HG02884 (cell line): ENCODE data around the gene HECTD1.

Experiments used
- ATAC-seq: cut with Tn5 transposase; IDR thresholded peaks from one replicate; pipeline ENCODE4 v1.9.1; 2021; ENCODE audit warnings: mild to moderate bottlenecking, moderate library complexity; ENCODE audit not compliant: unreplicated experiment

HECTD1 gene

DNA sequence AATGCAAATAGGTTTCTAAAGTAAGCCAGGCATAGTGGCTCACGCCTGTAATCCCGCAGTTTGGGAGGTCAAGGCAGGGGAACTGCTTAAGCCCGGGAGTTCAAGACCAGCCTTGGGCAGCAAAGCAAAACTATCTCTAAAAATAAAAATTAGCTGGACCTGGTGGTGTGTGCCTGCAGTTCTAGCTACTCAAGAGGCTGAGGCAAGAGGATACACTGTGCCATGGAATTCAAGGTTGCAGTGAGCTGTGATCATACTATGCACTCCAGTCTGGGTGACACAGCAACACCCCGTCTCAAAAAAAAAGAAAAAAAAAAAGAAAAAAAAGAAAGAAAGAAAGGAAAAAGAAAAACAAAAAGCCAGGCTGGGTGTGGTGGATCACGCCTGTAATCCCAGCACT lies 46.3 kb downstream of the HECTD1 start:
- no peak for ATAC-seq

DNA sequence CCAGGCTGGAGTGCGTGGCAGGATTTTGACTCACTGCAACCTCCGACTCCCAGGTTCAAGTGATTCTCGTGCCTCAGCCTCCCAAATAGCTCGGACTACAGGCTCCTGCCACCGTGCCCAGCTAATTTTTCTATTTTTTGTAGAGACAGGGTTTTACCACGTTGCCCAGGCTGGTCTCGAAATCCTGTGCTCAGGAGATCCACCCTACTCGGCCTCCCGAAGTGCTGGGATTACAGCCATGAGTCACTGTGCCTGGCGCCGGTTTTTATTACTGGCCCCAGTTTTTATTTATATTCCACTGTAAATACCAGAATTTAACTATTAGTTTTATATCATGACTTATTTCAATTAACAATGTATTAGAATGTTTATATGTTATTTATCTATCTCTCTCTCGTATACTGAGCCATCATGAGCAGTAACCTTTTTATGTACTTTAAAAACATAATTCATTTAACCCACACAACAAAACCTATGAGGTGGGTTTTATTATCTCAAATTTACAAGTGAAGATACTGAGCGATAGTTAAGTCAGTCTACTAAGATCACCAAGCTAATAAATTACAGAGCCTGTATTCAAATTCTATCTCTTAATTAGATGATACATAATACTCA lies 47.8 kb downstream of the HECTD1 start:
- no peak for ATAC-seq

GRCh38 chr14:31154956-31155355 lies 52.6 kb downstream of the HECTD1 start:
- ATAC-seq = no peak

GRCh38 chr14:31142455-31143087 lies 65.0 kb downstream of the HECTD1 start:
- ATAC-seq = no peak

- no peak for ATAC-seq
Measured at GRCh38 chr14:31139301-31139847, 68.2 kb downstream of the HECTD1 start.

DNA sequence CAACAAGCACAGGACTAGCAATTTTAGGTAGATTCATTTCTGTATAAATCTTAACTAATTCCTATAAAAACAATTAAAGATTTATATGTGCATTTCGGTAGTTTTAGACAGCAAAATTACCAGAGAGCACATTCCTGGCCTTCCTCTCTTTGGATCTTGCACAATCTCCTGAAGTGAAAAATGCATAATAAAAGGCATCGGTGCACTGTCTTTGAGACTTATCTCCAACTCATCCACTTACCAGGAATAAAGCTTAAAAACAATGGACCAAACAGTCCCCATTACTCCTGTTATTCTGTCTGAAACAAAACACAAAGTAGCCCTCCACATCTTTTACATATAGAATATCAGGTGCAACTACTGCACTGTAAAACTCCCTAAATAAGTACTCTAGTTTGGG lies 69.3 kb downstream of the HECTD1 start:
- ATAC-seq = no peak

GRCh38 chr14:31137214-31137889 lies 70.2 kb downstream of the HECTD1 start:
- ATAC-seq = no peak

GRCh38 chr14:31133133-31133532 lies 74.5 kb downstream of the HECTD1 start:
- no peak for ATAC-seq

GRCh38 chr14:31128601-31129526 lies 78.7 kb downstream of the HECTD1 start:
- no peak for ATAC-seq

GRCh38 chr14:31127690-31128089 lies 79.9 kb downstream of the HECTD1 start:
- ATAC-seq = no peak

GRCh38 chr14:31126680-31127079 lies 80.9 kb downstream of the HECTD1 start:
- no peak for ATAC-seq

DNA sequence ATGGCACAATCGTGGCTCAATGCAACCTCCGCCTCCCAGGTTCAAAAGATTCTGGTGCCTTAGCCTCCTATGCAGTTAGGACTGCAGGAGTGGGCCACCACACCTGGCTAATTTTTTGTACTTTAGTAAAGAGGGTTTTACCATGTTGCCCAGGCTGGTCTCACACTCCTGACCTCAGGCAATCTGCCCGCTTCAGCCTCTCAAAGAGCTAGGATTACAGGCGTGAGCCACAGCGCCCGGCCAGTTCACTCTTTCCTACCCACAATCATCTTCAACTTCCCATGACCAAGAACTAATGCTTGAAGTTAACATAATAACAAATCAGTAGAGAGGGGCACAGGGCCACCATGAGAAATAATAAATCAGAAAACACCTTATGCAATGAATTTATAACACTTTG lies 82.4 kb downstream of the HECTD1 start:
- ATAC-seq = no peak

DNA sequence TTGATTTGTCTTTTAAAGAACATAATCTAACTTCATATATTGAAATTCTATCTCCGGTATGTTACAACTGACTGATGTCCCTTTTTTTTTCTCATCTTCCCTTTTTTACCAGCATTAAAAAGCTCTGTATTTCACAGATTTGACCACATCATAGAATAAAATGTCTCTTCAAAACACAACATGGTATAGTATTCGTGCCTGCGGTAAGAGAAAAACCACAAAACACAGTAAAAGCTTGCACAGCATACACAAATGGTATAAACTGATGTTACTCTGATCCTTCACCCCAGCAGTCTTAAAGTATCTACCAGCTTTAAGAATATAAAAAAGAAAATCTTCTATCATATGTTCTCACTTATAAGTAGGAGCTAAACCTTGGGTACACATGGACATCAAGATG lies 83.4 kb downstream of the HECTD1 start:
- ATAC-seq = no peak

DNA sequence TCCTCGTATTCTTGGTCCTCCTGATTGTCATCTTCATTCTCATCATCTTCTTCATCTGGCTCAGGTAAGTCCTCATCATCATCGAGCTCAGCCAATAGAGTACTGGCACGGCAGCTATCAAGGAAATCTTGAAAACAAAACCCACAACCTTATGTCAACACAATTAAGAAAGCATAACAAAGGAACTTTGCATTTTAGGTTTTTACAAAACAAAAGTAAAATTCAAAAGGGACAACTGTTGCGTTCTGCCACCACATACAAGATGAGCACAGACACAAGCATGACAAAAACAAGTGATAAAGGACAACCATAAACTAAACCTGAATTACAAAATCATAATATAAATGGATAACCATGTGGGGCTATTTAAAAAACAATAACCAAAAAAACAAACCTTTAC lies 84.7 kb downstream of the HECTD1 start:
- no peak for ATAC-seq

DNA sequence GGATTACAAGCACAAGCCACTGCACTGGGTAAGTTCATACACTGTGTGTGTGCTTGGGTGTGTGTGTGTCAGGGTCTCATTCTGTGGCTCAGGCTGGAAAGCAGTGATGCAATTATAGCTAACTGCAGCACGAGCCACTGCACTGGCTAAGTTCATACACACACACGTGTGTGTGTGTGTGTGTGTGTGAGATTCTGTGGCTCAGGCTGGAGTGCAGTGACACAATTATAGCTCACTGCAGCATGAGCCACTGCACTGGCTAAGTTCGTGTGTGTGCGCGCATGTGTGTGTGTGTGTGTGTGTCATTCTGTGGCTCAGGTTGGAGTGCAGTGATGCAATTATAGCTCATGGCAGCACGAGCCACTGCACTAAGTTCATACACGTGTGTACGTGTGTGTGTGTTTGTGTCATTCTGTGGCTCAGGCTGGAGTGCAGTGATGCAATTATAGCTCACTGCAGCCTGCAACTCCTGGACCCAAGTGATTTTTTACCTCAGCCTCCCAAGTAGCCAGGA lies 85.4 kb downstream of the HECTD1 start:
- no peak for ATAC-seq

DNA sequence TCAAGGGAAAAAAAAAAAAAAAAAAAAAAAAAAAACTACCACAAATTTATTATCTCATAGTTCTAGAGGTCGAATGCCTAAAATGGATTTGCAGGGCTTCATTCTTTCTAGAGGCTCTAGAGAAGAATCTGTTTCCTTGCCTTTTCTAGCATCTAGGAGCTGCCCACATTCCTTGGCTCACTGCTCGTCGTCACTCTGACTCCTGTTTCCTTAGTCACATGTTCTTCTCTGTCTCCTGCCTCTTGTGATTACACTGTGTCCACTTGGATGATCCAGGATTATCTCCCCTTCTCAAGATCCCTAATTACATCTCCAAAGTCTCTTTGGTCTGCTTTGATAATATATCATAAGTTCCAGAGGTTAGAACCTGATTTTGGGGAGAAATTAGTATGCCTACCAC lies 88.7 kb downstream of the HECTD1 start:
- no peak for ATAC-seq

- ATAC-seq = no peak
Measured at GRCh38 chr14:31113794-31114193, 93.8 kb downstream of the HECTD1 start.

- no peak for ATAC-seq
Measured at GRCh38 chr14:31110872-31111271, 96.7 kb downstream of the HECTD1 start.

DNA sequence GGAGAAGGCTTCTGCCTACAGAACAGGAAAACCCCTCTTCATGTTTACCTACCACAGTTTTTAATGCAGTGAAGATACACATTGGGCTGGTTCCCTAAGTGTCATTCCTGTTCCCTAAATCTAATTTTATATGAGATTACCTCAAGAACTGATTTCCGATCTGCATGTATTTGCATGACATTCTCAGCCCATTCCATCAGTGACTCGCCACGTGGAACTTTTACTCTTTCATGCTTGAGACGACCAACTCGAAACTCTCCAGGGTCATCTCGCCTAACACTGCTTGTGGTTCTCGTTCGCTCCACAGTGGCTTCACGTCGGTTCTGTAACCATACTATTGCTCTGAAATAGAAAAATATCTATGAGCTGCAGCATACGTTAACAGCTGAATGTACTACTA lies 98.3 kb downstream of the HECTD1 start:
- ATAC-seq = no peak

GRCh38 chr14:31106768-31107167 lies 100.8 kb downstream of the HECTD1 start:
- no peak for ATAC-seq

- ATAC-seq = no peak
Measured at GRCh38 chr14:31097081-31097480, 110.5 kb downstream of the HECTD1 start.
